Spleen (tissue), 11 donors: Measurements from ENCODE around the gene POLA1. TPM values are rescaled to one million over a fixed set of nuclear protein-coding genes. Genes with fewer than 3 reads are reported as not detected.
A peak's percentile ranks its signal among the peaks of the same experiment; 100 is the strongest.

Experiments
- DNase-seq: peaks from one replicate; pipeline ENCODE4 v3.0.0-alpha.2; 2020
- H3K27ac ChIP-seq, 8 donors: fragments of 200-600 bp; sonication (generic) in 7 of 8; 1 replicate in 4 of 8; 2 replicates in 4 of 8; pipeline versions ENCODE4 v1.5.0 to v1.8.0; 2016 to 2021; ENCODE audit warnings: inconsistent platforms in 4 of 8, mild to moderate bottlenecking in 4 of 8, moderate library complexity in 1 of 8
- H3K27me3 ChIP-seq, 7 donors: fragments of 200-600 bp; sonication (generic) in 6 of 7; replicated peaks in 1 of 7; 1 replicate in 4 of 7; 2 replicates in 3 of 7; pipeline versions ENCODE4 v1.5.0 to v1.8.0; 2016 to 2021; ENCODE audit warnings: inconsistent platforms in 3 of 7, mild to moderate bottlenecking in 1 of 7
- H3K36me3 ChIP-seq, 6 donors: fragments of 200-600 bp; sonication (generic) in 5 of 6; 1 replicate in 4 of 6; 2 replicates in 2 of 6; pipeline versions ENCODE4 v1.5.0 to v1.8.0; 2016 to 2021; ENCODE audit warnings: inconsistent platforms in 2 of 6
- H3K4me1 ChIP-seq, 6 donors: fragments of 200-600 bp; sonication (generic) in 5 of 6; 1 replicate in 3 of 6; 2 replicates in 3 of 6; pipeline versions ENCODE4 v1.5.0 to v1.8.0; 2016 to 2021; ENCODE audit warnings: inconsistent platforms in 3 of 6
- H3K4me3 ChIP-seq, 8 donors: fragments of 200-600 bp; sonication (generic) in 7 of 8; 1 replicate in 4 of 8; 2 replicates in 4 of 8; pipeline versions ENCODE4 v1.5.0 to v1.8.0; 2016 to 2021; ENCODE audit warnings: inconsistent platforms in 4 of 8, mild to moderate bottlenecking in 4 of 8, moderate library complexity in 2 of 8
- H3K9me3 ChIP-seq, 8 donors: fragments of 200-600 bp; sonication (generic) in 7 of 8; 1 replicate in 4 of 8; 2 replicates in 4 of 8; pipeline versions ENCODE4 v1.5.0 to v1.8.0; 2016 to 2021; ENCODE audit warnings: inconsistent platforms in 4 of 8
- POLR2A ChIP-seq, 3 donors: fragments of 450-650 bp; IDR thresholded peaks; one replicate each; pipeline ENCODE4 v1.5.1; 2017; ENCODE audit warnings: antibody characterized with exemption in 3 of 3, mild to moderate bottlenecking in 1 of 3
- POLR2AphosphoS5 ChIP-seq, 3 donors: sonication (generic); formaldehyde crosslinking; IDR thresholded peaks; one replicate each; pipeline ENCODE4 v1.5.1; 2017; ENCODE audit warnings: antibody characterized with exemption in 3 of 3
- WGBS, 5 donors: extraction: QIAGEN DNeasy Blood & Tissue Kit in 3 of 5; methylation state at CpG; one replicate each; pipeline versions ENCODE4 v1.1.5 to v1.1.7; 2013 to 2018; 5-methylcytosine and 5-hydroxymethylcytosine counted together
- intact Hi-C: fragments of 100-400 bp; cut with DNase I; formaldehyde crosslinking; loops from one replicate; pipeline ENCODE4 v1.15.0; 2023; ENCODE audit warnings: low total_unique reads
- polyA plus RNA-seq, 3 donors: library from polyadenylated mRNA; stranded (reverse); fragments of 200-250 nt; gene quantifications; one replicate each; pipeline ENCODE4 v1.2.1, GENCODE V29; 2013
- total RNA-seq, 7 donors: library from RNA; depleted of rRNA in 3 of 7; stranded (reverse); fragments of >200 nt in 3 of 7; fragmentation: NEBNext Ultra II Directional in 4 of 7; extraction: Animal tissue kit (Norgen Biotek cat#: 25700) in 4 of 7; gene quantifications; one replicate each; pipeline versions ENCODE4 v1.1.0 to v1.2.1, GENCODE V29; 2016 to 2021
- TF ChIP-seq, protein P1 (sequence below), 11 experiments: fragments of 200-600 bp in 7 of 11; fragments of 450-650 bp in 4 of 11; sonication (generic) in 4 of 11; IDR thresholded peaks in 8 of 11; conservative IDR thresholded peaks in 3 of 11; 1 replicate in 7 of 11; 2 replicates in 4 of 11; pipeline versions ENCODE4 v1.4.0 to v1.8.0; 2016 to 2021; ENCODE audit warnings: antibody characterized with exemption in 11 of 11, inconsistent platforms in 4 of 11, mild to moderate bottlenecking in 1 of 11
- donor health status: healthy with polysubstance abuse.
- donor health status: DM: no; HTN: no; CAD: no; lungs with moderate emphysema.
- donor health status: DM: no; HTN: no; CAD: no.
- donor health status: Bipolar disorder and iron deficiency.
- donor health status: healthy.
- donor health status: DM: no; HTN: no; CAD: no.
- donor health status: DM: yes; HTN: yes; CAD: no.

The POLA1 gene
- total and polyA plus RNA-seq, 10 donors, result 2.1 to 15.4 (median 10.6) TPM

DNA sequence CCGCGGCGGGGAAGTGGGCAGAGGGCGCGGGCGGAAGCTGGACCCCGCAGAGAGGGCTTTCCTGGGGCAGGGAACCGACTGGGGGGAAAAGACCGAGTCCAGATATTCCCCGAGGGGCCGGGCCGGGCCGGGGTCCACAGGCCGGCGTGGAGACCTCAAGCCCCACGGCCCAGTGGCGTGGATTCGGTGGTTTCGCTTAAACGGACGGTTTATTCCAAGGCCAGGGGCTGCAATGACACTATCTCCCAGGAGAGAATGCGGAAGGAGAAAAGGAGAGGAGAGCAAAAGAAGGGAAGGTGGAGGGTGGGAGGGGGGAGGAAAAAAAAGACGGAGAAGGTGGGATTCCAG lies 311.3 kb downstream of the POLA1 start:
- Histone ChIP-seq H3K36me3 (no peaks in the 10 kb centered on the region), H3K9me3 (no peaks in the 10 kb centered on the region), H3K27ac (no peak overlapping the region), H3K4me3 (peak overlapping the region in 2 of 8 donors; percentile 4 to 38), H3K27me3 (peaks cover 4 to 96% (median 73%) of the 10 kb centered on the region in 7 donors), H3K4me1 (peaks cover 5 to 42% (median 22%) of the 10 kb centered on the region in 6 donors)
- WGBS, 5 donors, result 3 to 38% (median 7%) methylated on average over 2 to 23 of the region's 23 CpGs
- no peak for DNase-seq
- TF ChIP-seq POLR2A (IDR thresholded peaks at IDR 0.05), result no peak
- TF ChIP-seq POLR2AphosphoS5 (IDR thresholded peaks at IDR 0.05), result no peak
- TF ChIP-seq, protein P1, sequence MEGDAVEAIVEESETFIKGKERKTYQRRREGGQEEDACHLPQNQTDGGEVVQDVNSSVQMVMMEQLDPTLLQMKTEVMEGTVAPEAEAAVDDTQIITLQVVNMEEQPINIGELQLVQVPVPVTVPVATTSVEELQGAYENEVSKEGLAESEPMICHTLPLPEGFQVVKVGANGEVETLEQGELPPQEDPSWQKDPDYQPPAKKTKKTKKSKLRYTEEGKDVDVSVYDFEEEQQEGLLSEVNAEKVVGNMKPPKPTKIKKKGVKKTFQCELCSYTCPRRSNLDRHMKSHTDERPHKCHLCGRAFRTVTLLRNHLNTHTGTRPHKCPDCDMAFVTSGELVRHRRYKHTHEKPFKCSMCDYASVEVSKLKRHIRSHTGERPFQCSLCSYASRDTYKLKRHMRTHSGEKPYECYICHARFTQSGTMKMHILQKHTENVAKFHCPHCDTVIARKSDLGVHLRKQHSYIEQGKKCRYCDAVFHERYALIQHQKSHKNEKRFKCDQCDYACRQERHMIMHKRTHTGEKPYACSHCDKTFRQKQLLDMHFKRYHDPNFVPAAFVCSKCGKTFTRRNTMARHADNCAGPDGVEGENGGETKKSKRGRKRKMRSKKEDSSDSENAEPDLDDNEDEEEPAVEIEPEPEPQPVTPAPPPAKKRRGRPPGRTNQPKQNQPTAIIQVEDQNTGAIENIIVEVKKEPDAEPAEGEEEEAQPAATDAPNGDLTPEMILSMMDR (IDR thresholded peaks at IDR 0.05 in 8 of 11, conservative IDR thresholded peaks at IDR 0.05 in 3 of 11), result no peak
- intact Hi-C loops, result no loop called here

GRCh38 chrX:25005382-25006185 lies 311.9 kb downstream of the POLA1 start:
- intact Hi-C loops, result no loop called here
- TF ChIP-seq POLR2AphosphoS5 (IDR thresholded peaks at IDR 0.05) (no peak), POLR2A (IDR thresholded peaks at IDR 0.05) (no peak)
- TF ChIP-seq, protein P1 (IDR thresholded peaks at IDR 0.05 in 8 of 11, conservative IDR thresholded peaks at IDR 0.05 in 3 of 11), result no peak
- DNase-seq, result no peak
- peak overlapping the region in 2 of 8 donors; percentile 4 to 38 for H3K4me3 ChIP-seq
- WGBS, 5 donors, result 5 to 32% (median 8%) methylated on average over 24 to 72 of the region's 72 CpGs
- H3K9me3 ChIP-seq, result no peaks in the 10 kb centered on the region
- H3K36me3 ChIP-seq, result no peaks in the 10 kb centered on the region
- H3K27ac ChIP-seq, result no peak overlapping the region
- peaks cover 5 to 42% (median 22%) of the 10 kb centered on the region in 6 donors for H3K4me1 ChIP-seq
- peaks cover 4 to 98% (median 79%) of the 10 kb centered on the region in 7 donors for H3K27me3 ChIP-seq

GRCh38 chrX:25006586-25007058 lies 312.9 kb downstream of the POLA1 start:
- TF ChIP-seq, protein P1 (IDR thresholded peaks at IDR 0.05 in 8 of 11, conservative IDR thresholded peaks at IDR 0.05 in 3 of 11), result no peak
- TF ChIP-seq POLR2A (IDR thresholded peaks at IDR 0.05), result no peak
- no peak for TF ChIP-seq POLR2AphosphoS5 (IDR thresholded peaks at IDR 0.05)
- no peak overlapping the region for H3K4me3 ChIP-seq
- no peaks in the 10 kb centered on the region for H3K36me3 ChIP-seq
- H3K9me3 ChIP-seq, result no peaks in the 10 kb centered on the region
- no peak overlapping the region for H3K27ac ChIP-seq
- peaks cover 4 to 100% (median 88%) of the 10 kb centered on the region in 7 donors for H3K27me3 ChIP-seq
- intact Hi-C loops, result no loop called here
- DNase-seq, result no peak
- 9 to 37% (median 15%) methylated on average over 7 of the region's 7 CpGs for WGBS, 5 donors
- peaks cover 5 to 46% (median 22%) of the 10 kb centered on the region in 6 donors for H3K4me1 ChIP-seq
